Activated CD4-positive, alpha-beta T cell treated with anti-CD3 and anti-CD28 coated beads, Interleukin-2, amount 50 U/mL, for 1 hour (primary cell): ENCODE results near the gene UGT1A6.

ENCODE experiments used
- DNase-seq: peaks from one replicate; pipeline ENCODE4 v3.0.0-alpha.2; 2020

UGT1A6 gene

DNA sequence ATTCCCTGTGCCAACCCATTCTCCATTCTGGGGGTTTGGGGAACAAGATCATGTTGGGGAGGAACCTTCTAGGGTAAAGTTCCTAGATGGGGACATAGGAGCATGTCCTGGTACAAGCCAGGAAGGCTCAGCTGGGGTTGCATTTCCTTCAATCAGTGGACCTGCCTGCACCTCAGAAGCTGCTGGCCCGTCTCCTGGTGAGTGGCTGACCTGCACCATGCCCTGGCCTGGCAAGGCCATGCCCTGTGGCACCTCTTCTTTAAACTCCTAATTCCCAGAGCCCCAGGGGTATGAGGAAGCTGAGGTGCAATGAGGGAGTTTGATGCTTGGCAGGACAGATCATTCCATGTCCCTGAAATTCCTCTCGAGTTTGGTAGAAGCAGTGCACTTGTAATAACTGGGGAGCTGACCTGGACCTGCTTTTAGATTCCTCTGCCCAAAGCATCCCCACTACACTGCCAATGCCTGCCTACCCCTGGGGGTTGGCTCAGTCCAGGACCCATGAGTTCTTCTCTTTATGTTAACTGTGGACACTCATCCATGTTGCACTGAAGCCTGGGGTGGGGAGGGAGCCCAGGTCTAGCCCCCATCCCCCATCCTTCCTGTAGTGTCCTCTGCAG lies 110.7 kb downstream of the UGT1A6 start:
- DNase-seq: no peak

DNA sequence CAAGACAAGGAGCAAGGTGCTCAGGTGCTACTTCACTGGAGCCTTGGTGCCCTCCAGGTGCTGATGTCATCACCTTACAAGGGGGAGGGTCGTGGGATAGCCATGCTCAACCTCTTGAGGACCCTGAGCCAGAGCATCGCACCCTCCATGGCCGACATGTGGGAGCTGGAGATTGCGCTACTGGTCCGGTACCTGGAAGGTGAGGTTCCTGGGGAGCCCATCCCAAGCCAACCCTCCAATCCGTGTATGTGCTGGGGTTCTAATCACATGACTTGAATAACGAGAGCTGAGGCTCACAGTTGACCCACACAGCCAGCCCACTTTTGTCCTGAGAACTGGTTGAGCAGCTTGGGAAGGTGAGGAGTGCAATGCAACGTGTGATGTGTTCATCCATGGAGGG lies 111.3 kb downstream of the UGT1A6 start:
- DNase-seq: no peak

DNA sequence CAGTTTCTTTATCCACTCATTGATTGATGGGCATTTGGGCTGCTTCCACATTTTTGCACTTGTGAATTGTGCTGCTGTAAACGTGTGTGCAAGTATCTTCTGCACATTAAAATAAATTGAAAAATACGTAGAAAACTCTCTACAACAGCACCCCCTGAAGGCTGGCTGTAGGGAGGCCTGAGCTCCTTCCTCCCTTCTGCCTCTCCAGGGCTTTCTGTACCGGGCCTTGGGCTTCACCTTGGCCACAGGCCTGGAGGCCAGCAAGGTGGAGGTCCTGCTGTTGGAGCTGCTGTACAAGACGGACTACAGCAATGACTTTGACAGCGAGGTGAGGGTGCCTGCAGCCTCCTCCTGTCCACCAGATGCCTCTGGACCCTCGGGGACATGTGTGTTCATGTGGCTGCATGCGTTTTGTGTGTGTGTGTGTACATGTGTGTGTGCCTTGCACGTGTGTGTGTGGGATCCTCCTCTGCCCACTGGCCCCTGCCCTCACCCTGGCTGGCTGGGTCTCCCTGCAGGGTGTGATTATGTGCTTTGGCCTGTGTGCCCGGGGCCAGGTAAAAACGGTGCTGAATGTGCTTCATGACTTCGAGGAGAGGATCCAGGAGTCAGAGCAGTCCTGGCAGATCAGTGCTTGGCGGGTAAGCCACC lies 114.7 kb downstream of the UGT1A6 start:
- no peak for DNase-seq

DNA sequence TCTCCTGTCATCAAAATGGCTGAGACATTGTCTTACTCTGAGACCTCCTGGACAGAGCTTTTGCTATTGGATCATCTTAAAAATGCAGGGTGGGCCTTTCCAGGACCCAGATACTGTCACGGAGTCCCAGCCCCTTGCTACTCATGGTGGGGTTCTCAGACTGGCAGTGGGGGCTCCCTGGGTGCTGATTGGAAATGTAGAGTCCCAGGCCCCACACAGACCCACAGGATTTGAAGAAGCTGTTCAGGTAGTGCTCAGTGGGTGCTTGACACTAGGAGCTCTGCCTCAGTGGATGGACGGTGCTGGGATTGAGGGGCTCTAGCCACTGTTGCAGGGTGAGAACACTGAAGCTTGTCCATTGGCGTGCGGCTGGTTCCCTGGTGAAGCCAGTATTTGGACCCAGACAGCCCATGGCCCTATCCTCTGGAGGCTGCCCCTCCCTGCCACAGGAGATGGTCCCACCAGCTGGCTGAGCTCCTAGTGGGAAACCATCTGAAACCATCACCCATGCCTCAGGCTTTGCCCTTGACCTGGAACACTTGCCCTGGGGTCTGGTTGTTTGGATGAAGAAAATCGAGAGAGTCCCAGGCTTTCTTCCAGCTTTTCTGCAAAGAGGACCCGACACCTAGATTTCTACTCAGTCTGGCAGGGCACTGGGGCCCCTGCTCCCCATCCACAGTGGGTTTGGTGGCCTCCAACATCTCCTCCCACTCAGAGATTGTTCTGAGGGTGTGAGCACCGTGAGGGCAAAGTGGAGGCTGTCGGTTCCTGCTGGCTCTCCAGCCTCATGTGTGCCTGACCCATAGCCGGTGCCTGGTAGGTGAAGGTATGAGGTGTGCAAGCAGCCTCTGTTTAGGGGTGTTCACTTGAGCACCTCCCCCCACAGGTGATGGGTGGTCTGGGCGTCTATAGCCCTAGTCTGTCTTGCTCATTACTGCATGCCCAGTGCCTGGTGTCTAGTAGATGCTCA lies 115.6 kb downstream of the UGT1A6 start:
- DNase-seq: no peak

DNA sequence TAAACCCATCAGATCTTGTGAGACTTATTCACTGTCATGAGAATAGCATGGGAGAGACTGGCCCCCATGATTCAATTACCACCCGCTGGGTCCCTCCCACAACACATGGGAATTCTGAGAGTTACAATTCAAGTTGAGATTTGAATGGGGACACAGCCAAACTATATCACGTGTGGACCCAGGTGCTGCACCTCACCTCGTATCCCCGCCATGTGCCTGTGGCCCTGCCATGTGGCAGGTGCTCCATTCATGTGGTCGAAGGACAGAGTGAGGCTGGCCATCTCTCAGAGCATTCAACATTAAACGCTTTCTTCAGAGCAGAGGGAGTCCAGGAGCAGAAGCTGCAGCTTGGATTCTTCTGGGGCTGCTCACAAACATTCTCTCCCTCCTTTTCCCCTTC lies 117.7 kb downstream of the UGT1A6 start:
- no peak for DNase-seq

DNA sequence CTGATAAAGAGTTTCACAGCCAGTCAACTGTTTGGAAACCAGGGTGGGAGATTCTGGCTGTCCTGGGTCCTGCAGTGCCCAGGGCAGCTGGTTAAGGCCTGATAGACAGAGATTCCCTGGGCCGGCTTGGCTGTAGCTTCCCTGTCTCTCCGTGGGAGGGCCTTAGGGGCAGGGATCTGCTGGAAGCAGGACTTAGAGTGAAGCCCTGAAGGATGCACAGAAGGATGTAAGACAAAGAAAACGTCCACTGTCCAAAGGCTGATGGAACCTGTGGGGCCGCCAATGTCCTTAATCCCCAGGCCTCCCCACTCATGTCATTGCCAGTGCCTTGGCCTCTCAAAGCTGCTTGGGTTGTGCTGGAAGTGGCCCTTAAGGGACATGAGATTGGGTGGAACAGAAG lies 118.4 kb downstream of the UGT1A6 start:
- no peak for DNase-seq

DNA sequence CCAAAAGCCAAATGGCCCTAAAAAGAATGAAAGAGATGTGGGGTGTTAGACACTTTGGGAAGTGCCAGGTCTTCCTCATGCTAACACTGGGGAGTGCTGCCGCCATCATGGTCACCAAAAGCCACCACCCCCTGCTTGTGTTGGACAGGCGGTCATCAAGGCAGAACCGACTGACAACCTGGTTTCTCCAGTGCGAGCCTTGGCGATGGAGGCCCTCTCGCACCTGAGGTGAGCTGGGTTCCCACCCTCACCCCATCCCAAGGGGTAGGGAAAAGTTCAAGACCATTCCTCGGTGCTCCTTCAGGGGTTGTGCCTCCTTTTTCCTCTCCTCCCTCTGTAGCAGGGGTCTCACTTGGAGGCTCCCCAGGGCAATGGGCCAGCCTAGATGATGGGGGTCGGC lies 119.0 kb downstream of the UGT1A6 start:
- DNase-seq: no peak

DNA sequence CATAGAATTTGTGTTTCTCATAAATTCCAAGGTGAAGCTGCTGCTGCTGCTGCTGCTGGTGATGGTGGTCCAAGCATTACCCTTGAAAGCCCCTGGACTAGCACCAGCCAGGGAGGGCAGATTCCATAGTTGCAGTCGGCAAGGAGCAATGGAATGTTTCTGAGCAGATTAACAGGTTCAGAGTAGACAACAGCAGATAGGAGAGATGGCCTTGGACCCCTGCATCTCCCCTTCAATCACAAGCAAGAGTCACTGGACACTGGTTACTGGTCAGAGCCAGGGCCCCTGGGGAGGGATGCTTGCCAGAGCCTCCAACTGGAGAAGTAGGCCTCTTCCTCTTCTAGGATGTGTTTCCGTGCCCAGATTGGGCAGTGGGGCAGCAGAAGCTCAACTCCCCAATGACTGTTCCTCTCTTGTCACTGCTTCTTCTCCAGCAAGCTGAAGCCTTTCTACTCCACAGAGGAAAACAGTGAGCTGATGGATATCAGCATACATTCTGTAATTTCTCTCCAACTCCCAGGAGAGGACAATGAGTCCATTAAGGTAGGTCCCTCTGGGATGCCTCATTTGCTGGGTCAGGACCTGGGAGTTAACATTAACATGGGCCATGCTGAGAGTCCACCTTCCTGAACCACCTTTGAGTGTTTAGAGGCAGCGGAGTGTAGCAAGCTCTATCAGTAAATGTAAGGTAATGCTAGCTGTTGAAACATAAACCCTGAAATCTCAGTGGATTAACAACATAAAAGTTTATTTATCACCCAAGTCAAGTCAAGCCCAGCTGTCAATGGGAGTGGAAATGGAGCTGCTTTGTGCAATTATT lies 120.8 kb downstream of the UGT1A6 start:
- no peak for DNase-seq

DNA sequence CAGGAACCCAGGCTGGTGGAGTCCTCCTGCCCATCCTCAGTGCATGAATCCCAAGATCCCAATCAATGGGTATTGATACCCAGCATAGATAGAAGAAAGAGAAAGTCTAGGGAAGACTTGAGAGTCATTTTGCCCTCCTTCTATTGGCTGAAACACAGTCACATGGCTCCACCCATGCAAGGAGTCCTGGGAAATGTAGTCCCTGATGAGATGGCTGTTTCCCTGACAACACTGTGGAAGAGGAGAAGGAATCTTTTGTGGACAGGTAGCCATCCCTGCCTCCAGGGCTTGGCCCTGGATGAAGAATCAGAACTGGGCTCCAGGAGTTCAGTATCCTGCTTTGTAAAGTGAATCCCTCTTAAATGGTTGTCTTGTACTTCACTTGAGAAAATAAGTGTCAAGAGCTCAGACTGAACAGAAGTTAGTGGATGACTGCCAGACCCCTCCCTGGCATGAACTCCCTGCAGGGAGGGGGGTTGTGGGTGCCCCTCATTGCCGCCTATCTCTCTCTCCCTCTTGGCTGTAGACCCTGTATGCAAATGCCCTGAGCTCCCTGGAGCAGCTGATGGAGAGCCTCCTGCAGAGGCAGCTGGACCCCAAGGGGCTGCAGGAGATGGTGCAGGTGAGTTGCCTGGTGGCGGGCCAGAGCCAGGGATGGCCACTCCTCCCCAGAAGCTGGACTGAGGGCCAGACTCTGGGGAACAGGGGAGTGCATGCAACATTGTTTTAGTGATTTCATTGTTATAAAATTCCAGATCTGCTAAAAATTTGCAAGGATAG lies 121.6 kb downstream of the UGT1A6 start:
- DNase-seq: no peak

DNA sequence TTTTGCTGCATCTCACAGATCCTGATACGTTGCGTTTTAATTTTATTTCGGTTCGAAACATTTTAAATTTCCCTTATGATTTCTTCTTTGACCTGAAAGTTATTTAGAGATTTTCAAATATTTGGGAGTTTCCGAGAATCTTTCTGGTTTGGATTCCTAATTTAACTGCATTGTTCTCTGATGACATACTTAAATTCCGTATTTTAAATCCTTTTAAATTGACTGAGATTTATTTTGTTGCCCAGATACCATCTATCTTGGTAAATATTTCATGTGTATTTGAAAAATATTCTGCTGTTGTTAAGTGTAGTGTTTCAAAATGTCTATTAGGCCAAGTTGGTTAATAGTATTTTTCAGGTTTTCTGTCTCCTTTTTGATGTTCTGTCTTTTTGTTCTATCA lies 123.2 kb downstream of the UGT1A6 start:
- no peak for DNase-seq

DNA sequence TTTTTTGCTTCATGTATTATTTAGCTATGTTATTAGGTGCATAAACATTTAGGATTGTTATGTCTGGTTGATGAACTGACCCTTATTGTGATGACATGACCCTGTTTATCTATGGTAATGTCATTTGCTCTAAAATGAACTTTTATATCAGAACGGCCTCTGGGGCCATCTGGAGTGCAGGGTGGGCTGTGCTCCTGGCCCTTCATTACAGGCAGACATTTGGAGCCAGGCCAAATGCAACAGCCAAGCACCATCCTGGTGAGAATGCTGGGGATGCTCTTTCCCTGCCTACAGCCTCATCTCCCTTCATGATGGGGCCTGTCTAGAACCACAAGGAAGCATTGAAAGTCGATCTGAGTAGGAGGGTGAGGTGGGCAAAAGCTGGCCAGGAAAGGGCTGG lies 123.6 kb downstream of the UGT1A6 start:
- no peak for DNase-seq

DNA sequence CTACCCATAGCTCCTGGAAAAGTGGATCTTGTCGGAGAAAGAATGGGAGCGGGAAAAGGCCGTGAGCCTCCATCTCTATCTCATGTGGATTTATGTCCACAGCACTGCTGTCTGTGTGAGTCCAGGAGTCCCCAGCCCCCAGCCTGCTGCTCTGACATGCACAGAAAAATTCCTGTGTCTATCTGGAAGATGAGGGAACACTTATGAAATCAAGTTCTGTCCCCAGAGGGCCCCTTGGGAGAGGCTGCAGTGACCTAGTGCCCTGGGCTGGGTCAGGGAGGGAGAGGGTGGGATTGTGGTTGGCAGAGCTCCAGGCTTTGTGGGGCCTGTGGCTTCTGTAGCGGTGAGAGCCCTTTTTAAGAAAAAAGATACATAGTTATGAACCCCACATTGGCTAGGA lies 124.1 kb downstream of the UGT1A6 start:
- DNase-seq: no peak

DNA sequence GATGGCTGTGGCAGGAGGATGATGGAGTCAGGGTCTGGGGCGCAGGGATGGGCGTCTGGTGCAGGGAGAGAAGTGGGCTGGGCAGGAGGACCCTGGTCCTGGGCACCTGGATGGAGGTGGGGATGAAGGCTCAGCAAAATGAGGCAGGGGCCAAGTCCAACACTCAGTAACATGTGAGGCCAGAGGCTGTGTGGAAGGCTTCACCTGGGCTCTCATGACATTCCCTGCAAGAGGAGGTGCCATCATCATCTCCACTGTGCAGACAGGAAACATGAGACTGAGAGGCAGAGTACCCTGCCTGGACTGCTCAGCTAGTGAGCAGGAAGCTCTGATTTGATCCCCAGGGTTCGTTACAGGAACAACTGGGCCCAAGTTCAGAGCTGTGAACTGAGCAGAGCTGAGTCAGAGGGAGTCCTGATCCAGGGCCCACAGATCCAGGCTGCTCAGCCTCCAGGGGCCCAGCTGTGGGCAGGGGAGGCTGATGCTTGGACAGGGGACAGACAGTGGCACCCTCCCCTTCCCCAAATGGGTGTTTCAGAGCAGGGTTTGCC lies 124.7 kb downstream of the UGT1A6 start:
- no peak for DNase-seq

DNA sequence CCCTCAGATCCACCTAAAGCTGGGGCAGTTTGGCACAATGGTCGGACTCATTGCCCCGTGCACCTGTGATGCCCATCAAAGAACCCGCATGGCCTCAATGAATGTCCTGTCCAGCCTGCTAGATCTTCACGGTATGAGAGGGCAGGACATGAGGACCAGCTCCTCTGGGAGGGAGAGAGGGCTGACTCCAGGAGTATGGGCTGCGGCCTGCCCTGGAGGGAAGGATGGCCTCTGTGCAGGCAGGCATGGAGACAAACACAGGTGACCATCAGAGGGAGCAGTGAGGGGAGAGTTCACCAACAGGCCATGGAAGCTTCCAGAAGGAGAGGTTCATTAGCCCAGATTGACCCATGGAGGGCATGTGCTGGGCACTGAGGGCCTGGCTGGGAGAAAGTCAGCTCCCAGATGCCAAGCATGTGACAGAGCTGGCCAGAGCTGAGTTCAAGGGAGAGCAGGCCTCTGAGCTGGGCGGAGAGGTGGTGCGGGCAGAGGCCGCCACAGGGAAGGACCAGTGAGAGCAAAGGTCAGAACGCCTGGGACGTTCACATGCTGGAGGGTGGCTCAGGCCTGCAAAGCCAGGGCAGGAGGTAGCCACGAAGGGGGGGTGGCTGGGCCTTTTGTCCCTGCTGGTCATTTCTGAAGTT lies 125.4 kb downstream of the UGT1A6 start:
- DNase-seq: no peak

DNA sequence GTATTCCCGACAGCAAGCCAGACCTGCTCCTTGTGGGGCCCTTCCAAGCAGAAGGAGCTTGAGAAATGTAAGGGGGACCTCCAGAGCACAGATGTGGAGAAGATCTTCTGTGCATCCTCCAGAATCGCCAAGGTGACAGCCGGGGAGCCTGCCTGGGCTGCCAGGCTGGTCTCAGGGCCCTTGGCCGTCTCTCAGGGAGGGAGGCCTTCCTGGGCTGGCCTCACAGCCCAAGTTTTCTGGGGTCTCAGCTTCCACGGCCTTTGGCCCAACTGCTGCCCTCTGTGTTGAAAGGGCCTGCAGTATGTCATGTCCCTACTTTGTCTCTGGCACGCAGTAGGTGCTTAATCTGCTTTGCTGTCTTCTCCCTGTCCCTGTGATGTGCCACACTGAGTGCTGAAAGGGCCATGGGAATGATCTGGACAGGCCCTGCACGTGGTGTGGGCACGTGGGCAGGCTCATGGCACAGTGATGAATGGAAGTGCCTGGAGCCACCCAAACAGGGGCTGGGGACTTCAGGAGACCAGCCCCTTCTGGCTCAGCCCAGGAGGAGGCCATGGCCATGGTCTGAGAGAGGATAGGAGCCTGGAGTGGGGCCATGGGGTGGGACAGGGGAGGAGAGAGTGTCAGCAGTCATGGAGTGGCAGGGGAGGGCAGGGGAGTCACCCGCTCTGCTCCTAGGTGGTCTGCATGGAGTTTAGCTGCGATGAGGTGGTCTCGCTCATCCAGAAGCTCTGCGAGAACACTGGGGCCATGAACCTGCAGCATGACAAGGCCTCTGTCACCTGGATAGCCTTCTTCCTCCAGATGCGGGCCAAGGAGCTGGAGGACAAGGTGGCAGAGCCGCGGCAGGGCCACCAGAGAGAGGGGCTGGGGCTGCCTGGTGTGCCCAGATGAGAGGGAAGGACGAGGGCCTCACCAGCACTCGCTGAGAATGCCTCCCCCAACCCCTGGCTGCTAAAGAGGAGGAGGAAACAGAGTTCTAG lies 126.2 kb downstream of the UGT1A6 start:
- DNase-seq: no peak

DNA sequence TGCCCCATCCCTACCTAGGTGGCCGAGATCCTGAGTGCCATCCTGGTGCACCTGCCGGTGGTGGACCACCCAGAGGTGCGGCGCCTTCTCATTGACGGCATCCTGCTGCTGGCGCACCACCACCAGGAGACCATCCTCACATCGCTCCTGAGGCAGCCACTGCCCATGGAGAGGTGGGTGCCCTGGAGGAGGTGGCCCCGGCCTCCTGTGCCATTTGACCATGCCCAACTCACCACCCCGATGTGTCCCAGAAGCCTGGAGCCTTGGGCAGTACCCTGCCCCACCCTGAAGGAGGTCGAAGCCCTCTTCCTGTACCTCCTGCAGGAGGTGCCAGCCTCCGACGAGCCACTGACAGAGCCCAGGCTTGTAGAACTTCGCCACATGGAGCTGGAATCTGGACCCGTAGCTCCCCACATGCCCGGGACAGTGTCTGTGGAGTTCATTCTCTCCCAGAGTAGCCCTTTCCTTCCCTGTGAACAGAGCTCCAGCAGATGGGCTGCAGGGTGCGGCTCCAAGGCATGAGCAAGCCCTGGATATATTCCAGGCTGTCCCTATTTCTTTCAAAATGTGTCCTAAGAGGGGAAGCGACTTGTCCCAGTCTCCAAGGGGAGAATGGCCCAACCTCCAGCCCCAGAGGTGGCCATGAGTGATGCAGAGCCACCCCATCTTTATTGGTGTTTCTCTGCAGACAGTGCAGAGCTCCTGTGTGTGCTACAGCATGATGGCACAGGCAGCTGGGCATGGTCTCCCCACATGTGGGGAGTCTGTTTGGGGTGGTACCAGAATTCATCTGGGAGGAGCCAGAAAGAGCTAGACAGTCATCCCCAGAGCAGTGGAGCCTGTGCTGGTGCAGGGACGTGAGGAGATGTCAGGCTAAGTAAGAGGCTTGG lies 127.4 kb downstream of the UGT1A6 start:
- no peak for DNase-seq

DNA sequence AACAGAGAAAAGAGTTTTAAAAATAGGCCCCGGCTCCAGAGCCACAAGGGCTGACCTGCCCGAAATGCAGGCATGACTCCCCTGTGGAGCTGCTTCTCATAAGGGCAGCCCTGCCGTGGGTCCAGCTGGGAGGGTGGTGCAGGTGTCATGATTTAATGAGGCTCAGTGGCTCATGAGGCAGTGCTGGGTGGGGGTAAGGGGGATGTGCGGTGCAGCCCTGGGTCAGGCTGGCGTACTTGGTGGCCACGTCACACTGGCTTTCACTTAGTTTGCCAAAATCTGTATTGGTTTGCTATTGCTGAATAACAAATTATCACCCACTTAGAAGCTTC lies 128.1 kb downstream of the UGT1A6 start:
- no peak for DNase-seq

DNA sequence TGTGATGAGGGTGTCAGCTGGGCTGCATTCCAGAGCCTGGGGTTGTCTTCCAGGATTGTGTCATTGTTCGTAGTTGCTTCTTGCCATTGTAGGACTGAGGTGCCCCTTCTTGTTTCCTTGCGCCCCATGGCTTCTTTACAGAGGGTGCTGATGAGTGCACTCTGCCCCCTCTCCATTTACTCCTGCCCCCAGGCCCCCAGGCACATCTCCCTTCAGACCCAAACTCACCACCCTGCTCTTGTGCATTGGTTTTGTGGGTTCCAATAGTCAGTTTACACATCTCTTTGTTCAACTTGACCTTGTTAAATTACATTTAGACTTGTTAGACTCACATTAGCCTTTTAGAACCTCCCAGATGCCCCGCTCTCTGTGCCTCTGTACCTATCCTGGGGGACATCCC lies 128.5 kb downstream of the UGT1A6 start:
- no peak for DNase-seq

DNA sequence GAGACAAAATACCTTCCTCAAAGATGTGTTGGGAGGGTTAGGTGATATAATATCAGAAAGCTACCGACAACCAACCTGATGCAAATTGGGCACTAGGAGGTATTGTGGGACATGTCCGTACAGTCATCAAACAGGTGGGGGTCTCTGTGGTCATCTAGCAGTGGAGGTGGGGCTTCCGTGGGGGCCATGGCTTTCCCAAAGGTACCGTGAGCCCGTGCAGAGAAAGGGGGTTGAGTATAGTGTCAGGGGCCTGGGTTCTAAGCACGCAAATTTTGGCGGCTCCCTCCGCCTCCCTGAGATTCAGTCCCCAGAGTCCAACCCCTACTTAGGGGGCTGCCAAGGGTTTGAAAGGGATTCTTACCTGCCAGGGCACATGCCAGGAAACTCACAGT lies 129.0 kb downstream of the UGT1A6 start:
- no peak for DNase-seq
